H1 (cell line): ENCODE data around the gene GIT1. TPM values are rescaled to one million over a fixed set of nuclear protein-coding genes. Genes with fewer than 3 reads are reported as not detected.
A peak's percentile ranks its signal among the peaks of the same experiment; 100 is the strongest.

Source experiments
- BACH1 ChIP-seq: IDR thresholded peaks from 2 replicates; pipeline ENCODE4 v1.6.1; 2012; ENCODE audit warnings: low read length, improper control_type of control experiment
- CEBPB ChIP-seq: IDR thresholded peaks from 2 replicates; pipeline ENCODE4 v1.6.1; 2012; ENCODE audit warnings: low read depth, low read length
- EGR1 ChIP-seq: IDR thresholded peaks from 2 replicates; pipeline ENCODE4 v1.6.1; 2011; ENCODE audit warnings: low read depth, low read length, borderline replicate concordance
- GABPA ChIP-seq: IDR thresholded peaks from 2 replicates; pipeline ENCODE4 v1.6.1; 2011; ENCODE audit warnings: mild to moderate bottlenecking, low read length, moderate library complexity, borderline replicate concordance; ENCODE audit not compliant: insufficient read depth
- HDAC6 ChIP-seq: IDR thresholded peaks from one replicate; pipeline ENCODE4 v1.7.1; 2012; ENCODE audit warnings: low read depth, mild to moderate bottlenecking, inconsistent platforms, low read length, moderate library complexity
- JUND ChIP-seq: IDR thresholded peaks from 2 replicates; pipeline ENCODE4 v1.6.1; 2011; ENCODE audit warnings: mild to moderate bottlenecking, improper control_type of control experiment, low read length
- RFX5 ChIP-seq: IDR thresholded peaks from 2 replicates; pipeline ENCODE4 v1.6.1; 2011; ENCODE audit warnings: low read depth, low read length, improper control_type of control experiment, borderline replicate concordance
- SIN3A ChIP-seq, 2 experiments: IDR thresholded peaks in 1 of 2; conservative IDR thresholded peaks in 1 of 2; 2 replicates each; pipeline ENCODE4 v1.6.1; 2011 to 2012; ENCODE audit warnings: low read length in 2 of 2, improper control_type of control experiment in 1 of 2, low read depth in 1 of 2, mild to moderate bottlenecking in 1 of 2
- SIX5 ChIP-seq: IDR thresholded peaks from 2 replicates; pipeline ENCODE4 v1.6.1; 2011; ENCODE audit warnings: mild to moderate bottlenecking, low read depth, low read length
- TAF7 ChIP-seq: optimal IDR thresholded peaks from 2 replicates; pipeline ENCODE3; 2011; ENCODE audit warnings: low read depth, mild to moderate bottlenecking, inconsistent platforms, low read length, moderate library complexity, borderline replicate concordance
- polyA plus RNA-seq, 7 experiments: library from polyadenylated mRNA; depleted of rRNA in 3 of 7; stranded (reverse) in 5 of 7; unstranded in 2 of 7; fragments of >200 nt in 5 of 7; fragments of 200-250 nt in 2 of 7; gene quantifications; 1 replicate in 5 of 7; 2 replicates in 1 of 7; 4 replicates in 1 of 7; pipeline versions ENCODE4 v1.2.1 to v1.2.3, GENCODE V29; 2011 to 2013; ENCODE audit warnings: missing spikeins in 2 of 7, mixed read lengths in 2 of 7
- total RNA-seq: library from RNA; stranded (reverse); fragmentation: NEBNext Ultra II Directional; extraction: Animal tissue kit (Norgen Biotek cat#: 25700); gene quantifications from 2 replicates; pipeline ENCODE4 v1.2.1, GENCODE V29; 2021
- TF ChIP-seq, protein P1 (sequence below): IDR thresholded peaks from 2 replicates; pipeline ENCODE4 v1.6.1; 2011; ENCODE audit warnings: low read length, improper control_type of control experiment

Gene GIT1
- total and polyA plus RNA-seq, 2 of the 8 experiments (the other 6 are each of a cell fraction or from before 2014, with no cell fraction given): 62.4 to 63.0 TPM

DNA sequence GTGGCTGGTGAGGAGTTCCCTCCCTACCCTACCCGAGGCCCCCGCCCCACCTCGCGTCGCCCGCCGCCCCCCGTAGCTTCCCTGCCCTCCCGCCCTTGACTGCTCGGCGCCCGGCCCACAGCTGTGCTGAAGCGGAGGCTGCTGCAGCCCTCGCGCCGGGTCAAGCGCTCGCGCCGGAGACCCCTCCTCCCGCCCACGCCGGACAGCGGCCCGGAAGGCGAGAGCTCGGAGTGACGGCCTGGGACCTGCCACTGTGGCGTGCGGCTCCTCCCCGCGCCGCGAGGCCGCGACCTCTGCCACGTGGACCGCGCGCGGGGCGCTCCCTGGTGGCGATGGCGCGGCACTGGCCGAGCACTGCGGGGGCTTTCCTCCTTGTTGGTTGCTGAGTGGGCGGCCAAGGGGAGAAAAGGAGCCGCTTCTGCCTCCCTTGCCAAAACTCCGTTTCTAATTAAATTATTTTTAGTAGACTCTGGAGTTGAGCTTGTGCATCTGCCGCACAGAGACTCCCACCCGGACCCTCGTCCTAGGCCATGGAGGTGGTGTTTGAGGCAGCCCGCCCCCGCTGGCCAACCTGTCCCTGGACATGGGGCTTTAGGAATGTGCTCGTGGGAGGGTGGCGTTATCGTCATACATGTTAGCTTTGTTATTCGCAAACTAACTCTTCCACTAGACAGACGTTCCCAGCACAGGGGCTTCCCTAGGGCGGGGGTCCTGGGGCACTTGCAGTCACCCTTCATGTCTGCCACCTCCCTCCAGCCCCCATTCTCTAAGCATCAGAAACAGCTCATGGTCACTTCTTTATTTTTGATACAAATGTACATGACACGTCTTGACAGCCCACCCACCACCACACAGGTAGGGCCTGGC lies 16.5 kb downstream of the GIT1 start (continued):
- TF ChIP-seq EGR1 (peak; percentile 31; the same call in 1 of the 2 replicates), GABPA (peak; percentile 22; the same call in 1 of the 2 replicates), SIX5 (no peak), TAF7 (no peak), CEBPB (no peak), SIN3A (conservative IDR thresholded peaks at IDR 0.05 in 1 of 2, IDR thresholded peaks at IDR 0.05 in 1 of 2; ENCODE audit: low read depth in 1 of 2, low read length in 2 of 2) (peak in 1 of 2 experiments; percentile 64; a peak in 1 of 4 replicates), BACH1 (peak; percentile 82), JUND (no peak), RFX5 (no peak), HDAC6 (no peak)
- TF ChIP-seq, protein P1, sequence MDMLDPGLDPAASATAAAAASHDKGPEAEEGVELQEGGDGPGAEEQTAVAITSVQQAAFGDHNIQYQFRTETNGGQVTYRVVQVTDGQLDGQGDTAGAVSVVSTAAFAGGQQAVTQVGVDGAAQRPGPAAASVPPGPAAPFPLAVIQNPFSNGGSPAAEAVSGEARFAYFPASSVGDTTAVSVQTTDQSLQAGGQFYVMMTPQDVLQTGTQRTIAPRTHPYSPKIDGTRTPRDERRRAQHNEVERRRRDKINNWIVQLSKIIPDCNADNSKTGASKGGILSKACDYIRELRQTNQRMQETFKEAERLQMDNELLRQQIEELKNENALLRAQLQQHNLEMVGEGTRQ: no peak
- TF ChIP-seq, all 59 proteins: peak for 10
